BE2C (cell line): ENCODE measurements around the gene EIF2A.
A peak's percentile ranks its signal among the peaks of the same experiment; 100 is the strongest.

Experiments used
- DNase-seq: peaks from one replicate; pipeline ENCODE4 v3.0.0-alpha.2; 2020
- H3K27me3 ChIP-seq: fragments of 250-450 bp; sonication (Bioruptor Pico); 2 replicates; pipeline ENCODE4 v1.5.1; 2020; ENCODE audit warnings: mild to moderate bottlenecking
- H3K36me3 ChIP-seq: fragments of 250-450 bp; sonication (Bioruptor Pico); 2 replicates; pipeline ENCODE4 v1.5.1; 2020; ENCODE audit warnings: mild to moderate bottlenecking
- H3K4me1 ChIP-seq: fragments of 250-450 bp; sonication (Bioruptor Pico); 2 replicates; pipeline ENCODE4 v1.5.1; 2020
- H3K4me3 ChIP-seq: 2 replicates; pipeline ENCODE4 v1.5.1; 2011; ENCODE audit warnings: low read depth, low read length
- H3K9me3 ChIP-seq: fragments of 250-450 bp; sonication (Bioruptor Pico); 2 replicates; pipeline ENCODE4 v1.5.1; 2020
- CTCF ChIP-seq: IDR thresholded peaks from 2 replicates; pipeline ENCODE4 v1.5.1; 2012; ENCODE audit warnings: mild to moderate bottlenecking, low read depth, low read length

EIF2A gene

DNA sequence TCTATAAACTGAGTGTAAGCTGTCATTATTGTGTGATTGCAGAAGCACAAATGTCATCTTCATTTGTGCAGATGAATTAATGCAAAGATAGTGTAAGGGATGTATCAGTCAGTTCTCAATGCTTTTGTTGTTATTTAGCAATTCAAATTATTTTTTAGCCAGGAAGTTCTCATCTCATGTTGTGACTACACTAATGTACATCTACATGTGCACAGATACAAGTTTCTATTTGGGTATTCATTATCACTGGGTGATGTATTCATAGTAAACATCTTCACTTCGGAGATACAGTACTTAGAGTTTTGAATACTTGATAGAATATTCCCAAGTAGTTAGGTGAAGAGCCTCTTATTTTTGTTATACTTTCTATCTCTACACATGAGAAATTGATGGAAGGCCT lies 11.1 kb downstream of the EIF2A start:
- Histone ChIP-seq H3K36me3 (peaks cover 52% of the 10 kb centered on the region), H3K27me3 (no peaks in the 10 kb centered on the region), H3K4me3 (no peak overlapping the region), H3K9me3 (no peaks in the 10 kb centered on the region), H3K4me1 (no peaks in the 10 kb centered on the region)
- no peak for TF ChIP-seq CTCF
- DNase-seq = no peak

DNA sequence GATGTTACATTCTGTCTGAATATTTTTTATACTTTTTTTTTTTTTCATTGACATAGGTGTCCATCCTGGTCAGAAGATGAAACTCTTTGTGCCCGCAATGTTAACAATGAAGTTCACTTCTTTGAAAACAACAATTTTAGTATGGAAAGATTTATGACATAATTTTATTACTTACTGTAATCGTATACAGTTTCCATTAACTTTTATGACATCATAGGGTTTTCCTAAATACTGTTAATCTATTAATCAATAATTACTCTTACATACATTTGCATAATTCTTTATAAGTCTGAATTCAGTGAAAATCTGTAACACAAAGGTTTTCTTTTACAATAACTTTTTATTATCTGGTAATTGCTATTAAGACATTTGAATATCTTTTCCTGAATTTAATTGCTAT lies 17.7 kb downstream of the EIF2A start:
- TF ChIP-seq CTCF = no peak
- Histone ChIP-seq H3K36me3 (peaks cover 35% of the 10 kb centered on the region), H3K4me3 (no peak overlapping the region)

GRCh38 chr3:150567328-150567727 lies 20.7 kb downstream of the EIF2A start:
- Histone ChIP-seq H3K4me1 (peaks cover 2% of the 10 kb centered on the region; the same call in 1 of the 2 replicates), H3K4me3 (no peak overlapping the region), H3K27me3 (no peaks in the 10 kb centered on the region), H3K9me3 (no peaks in the 10 kb centered on the region), H3K36me3 (peaks cover 40% of the 10 kb centered on the region)
- DNase-seq = no peak
- TF ChIP-seq CTCF = 0 out of 2 replicates have a peak, but pooled peaks have one; percentile 12

More for the DNA sequence above, 17.7 kb downstream of the EIF2A start:
- H3K27me3 ChIP-seq = no peaks in the 10 kb centered on the region
- DNase-seq = no peak
- H3K9me3 ChIP-seq = no peaks in the 10 kb centered on the region
- peaks cover 2% of the 10 kb centered on the region; the same call in 1 of the 2 replicates for H3K4me1 ChIP-seq

DNA sequence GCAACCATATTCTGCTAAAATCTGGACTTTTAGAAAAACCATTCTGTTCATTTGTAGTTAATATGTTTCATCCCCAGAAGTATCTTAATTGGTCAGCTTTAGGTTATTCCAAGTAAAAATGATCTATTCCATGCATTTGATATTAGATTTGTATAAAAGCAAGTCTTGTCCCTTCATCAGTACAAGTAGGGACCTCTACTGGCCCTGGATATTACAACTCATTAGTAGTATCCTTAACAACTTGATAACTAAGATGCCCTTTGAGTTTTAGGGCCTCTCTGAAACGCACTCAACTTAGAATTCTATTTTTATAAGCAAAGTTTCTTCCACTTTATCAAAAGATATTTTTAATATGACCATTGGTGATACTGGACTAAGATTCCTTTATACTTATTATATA lies 31.3 kb downstream of the EIF2A start:
- Histone ChIP-seq H3K9me3 (no peaks in the 10 kb centered on the region), H3K36me3 (peaks cover 63% of the 10 kb centered on the region), H3K4me1 (no peaks in the 10 kb centered on the region), H3K4me3 (no peak overlapping the region), H3K27me3 (no peaks in the 10 kb centered on the region)
- DNase-seq = no peak
- peak; percentile 23; the same call in 1 of the 2 replicates for TF ChIP-seq CTCF

- no peak for DNase-seq
- Histone ChIP-seq H3K4me1 (no peaks in the 10 kb centered on the region), H3K4me3 (no peak overlapping the region), H3K36me3 (peaks cover 68% of the 10 kb centered on the region), H3K9me3 (no peaks in the 10 kb centered on the region), H3K27me3 (no peaks in the 10 kb centered on the region)
- no peak for TF ChIP-seq CTCF
Observed at GRCh38 chr3:150581174-150581573, 34.6 kb downstream of the EIF2A start.

GRCh38 chr3:150582620-150583019 lies 36.0 kb downstream of the EIF2A start:
- Histone ChIP-seq H3K4me1 (no peaks in the 10 kb centered on the region), H3K9me3 (no peaks in the 10 kb centered on the region), H3K27me3 (no peaks in the 10 kb centered on the region), H3K36me3 (peaks cover 68% of the 10 kb centered on the region), H3K4me3 (no peak overlapping the region)
- DNase-seq = no peak
- no peak for TF ChIP-seq CTCF
